HepG2 (cell line): ENCODE measurements around the gene SNX6. TPM values are rescaled to one million over a fixed set of nuclear protein-coding genes. Genes with fewer than 3 reads are reported as not detected.

Source experiments
- ASH2L ChIP-seq: fragments of 300-600, 200-600 bp; sonication (generic); IDR thresholded peaks from 2 replicates; pipeline ENCODE4 v1.7.0; 2017; ENCODE audit warnings: low read depth, mild to moderate bottlenecking, moderate library complexity, mixed read lengths, low read length; ENCODE audit not compliant: insufficient read length
- CBX5 ChIP-seq: sonication (generic); formaldehyde crosslinking; IDR thresholded peaks from 2 replicates; pipeline ENCODE4 v1.4.0; 2020; ENCODE audit warnings: missing genetic modification reagents, borderline replicate concordance
- DNMT1 ChIP-seq: sonication (generic); formaldehyde crosslinking; IDR thresholded peaks from 2 replicates; pipeline ENCODE4 v1.5.1; 2020; ENCODE audit warnings: mild to moderate bottlenecking, missing genetic modification reagents
- HCFC1 ChIP-seq: fragments of 150-350 bp; IDR thresholded peaks from 2 replicates; pipeline ENCODE4 v1.6.1; 2014; ENCODE audit warnings: low read depth, low read length
- HOXA5 ChIP-seq: sonication (generic); formaldehyde crosslinking; IDR thresholded peaks from 2 replicates; pipeline ENCODE4 v1.4.0; 2020; ENCODE audit warnings: missing genetic modification reagents
- MXD4 ChIP-seq: IDR thresholded peaks from 2 replicates; pipeline ENCODE4 v1.6.1; 2016; ENCODE audit warnings: mild to moderate bottlenecking, missing biosample characterization, missing genetic modification reagents
- NCOA2 ChIP-seq: sonication (generic); formaldehyde crosslinking; IDR thresholded peaks from 2 replicates; pipeline ENCODE4 v1.8.0; 2022; ENCODE audit warnings: inconsistent platforms
- POLR2AphosphoS2 ChIP-seq: IDR thresholded peaks from 2 replicates; pipeline ENCODE4 v1.6.1; 2011; ENCODE audit warnings: low read depth, low read length, improper control_type of control experiment
- RFX1 ChIP-seq: fragments of 450-650 bp; IDR thresholded peaks from 2 replicates; pipeline ENCODE4 v1.6.1; 2017
- RORA ChIP-seq: sonication (generic); formaldehyde crosslinking; IDR thresholded peaks from 2 replicates; pipeline ENCODE4 v1.5.0; 2020; ENCODE audit warnings: mild to moderate bottlenecking, missing genetic modification reagents, moderate library complexity
- SIX4 ChIP-seq: sonication (generic); formaldehyde crosslinking; IDR thresholded peaks from 2 replicates; pipeline ENCODE4 v1.4.0; 2020; ENCODE audit warnings: missing genetic modification reagents
- THYN1 ChIP-seq: sonication (generic); formaldehyde crosslinking; IDR thresholded peaks from 2 replicates; pipeline ENCODE4 v1.8.1; 2023; ENCODE audit warnings: low read depth, mild to moderate bottlenecking, moderate library complexity, missing genetic modification reagents, borderline replicate concordance
- ZBTB3 ChIP-seq: sonication (generic); formaldehyde crosslinking; IDR thresholded peaks from 2 replicates; pipeline ENCODE4 v1.4.0; 2020; ENCODE audit warnings: low read depth, mild to moderate bottlenecking, moderate library complexity, missing genetic modification reagents, borderline replicate concordance
- ZNF558 ChIP-seq: sonication (generic); formaldehyde crosslinking; IDR thresholded peaks from 2 replicates; pipeline ENCODE4 v1.9.0; 2022; ENCODE audit warnings: mild to moderate bottlenecking, missing genetic modification reagents, borderline replicate concordance
- ZNF670 ChIP-seq: sonication (generic); formaldehyde crosslinking; IDR thresholded peaks from 2 replicates; pipeline ENCODE4 v1.8.0; 2022; ENCODE audit warnings: mild to moderate bottlenecking, missing genetic modification reagents, borderline replicate concordance
- ZNF672 ChIP-seq: sonication (generic); formaldehyde crosslinking; IDR thresholded peaks from 2 replicates; pipeline ENCODE4 v1.8.1; 2022; ENCODE audit warnings: missing genetic modification reagents
- ZNF841 ChIP-seq: sonication (generic); formaldehyde crosslinking; IDR thresholded peaks from 2 replicates; pipeline ENCODE4 v1.8.1; 2023; ENCODE audit warnings: missing genetic modification reagents, borderline replicate concordance
- polyA plus RNA-seq, 8 experiments: library from polyadenylated mRNA; depleted of rRNA in 3 of 8; stranded (reverse) in 7 of 8; unstranded in 1 of 8; fragments of >200 nt; fragmentation: Illumina TruSeq in 4 of 8; extraction: Trizol in 4 of 8; gene quantifications; 2 replicates each; pipeline versions ENCODE4 v1.2.1 to v1.2.3, GENCODE V29; 2011 to 2016; ENCODE audit warnings: low read depth in 4 of 8, missing spikeins in 1 of 8, mixed read lengths in 1 of 8; ENCODE audit not compliant: insufficient read depth in 1 of 8
- total RNA-seq, 5 experiments: library from RNA; depleted of rRNA; stranded (reverse); fragments of >200 nt; fragmentation: Illumina TruSeq; extraction: Trizol; gene quantifications; 2 replicates each; pipeline ENCODE4 v1.2.3, GENCODE V29; 2016; ENCODE audit warnings: low read depth in 1 of 5
- TF ChIP-seq, protein P1 (sequence below): sonication (generic); formaldehyde crosslinking; IDR thresholded peaks from 2 replicates; pipeline ENCODE4 v1.5.0; 2020; ENCODE audit warnings: missing genetic modification reagents
- TF ChIP-seq, protein P2 (sequence below): sonication (generic); formaldehyde crosslinking; IDR thresholded peaks from 2 replicates; pipeline ENCODE4 v1.4.0; 2020; ENCODE audit warnings: low read depth, mild to moderate bottlenecking, missing genetic modification reagents
- TF ChIP-seq, protein P3 (sequence below): sonication (generic); formaldehyde crosslinking; IDR thresholded peaks from 2 replicates; pipeline ENCODE4 v1.4.0; 2020; ENCODE audit warnings: missing genetic modification reagents
- TF ChIP-seq, protein P4 (sequence below): sonication (generic); formaldehyde crosslinking; conservative IDR thresholded peaks from 2 replicates; pipeline ENCODE4 v1.4.0; 2020; ENCODE audit warnings: missing genetic modification reagents

SNX6 gene
- total and polyA plus RNA-seq, 2 of the 13 experiments (the other 11 are each of a cell fraction or from before 2014, with no cell fraction given) = 92.3 to 169 TPM

DNA sequence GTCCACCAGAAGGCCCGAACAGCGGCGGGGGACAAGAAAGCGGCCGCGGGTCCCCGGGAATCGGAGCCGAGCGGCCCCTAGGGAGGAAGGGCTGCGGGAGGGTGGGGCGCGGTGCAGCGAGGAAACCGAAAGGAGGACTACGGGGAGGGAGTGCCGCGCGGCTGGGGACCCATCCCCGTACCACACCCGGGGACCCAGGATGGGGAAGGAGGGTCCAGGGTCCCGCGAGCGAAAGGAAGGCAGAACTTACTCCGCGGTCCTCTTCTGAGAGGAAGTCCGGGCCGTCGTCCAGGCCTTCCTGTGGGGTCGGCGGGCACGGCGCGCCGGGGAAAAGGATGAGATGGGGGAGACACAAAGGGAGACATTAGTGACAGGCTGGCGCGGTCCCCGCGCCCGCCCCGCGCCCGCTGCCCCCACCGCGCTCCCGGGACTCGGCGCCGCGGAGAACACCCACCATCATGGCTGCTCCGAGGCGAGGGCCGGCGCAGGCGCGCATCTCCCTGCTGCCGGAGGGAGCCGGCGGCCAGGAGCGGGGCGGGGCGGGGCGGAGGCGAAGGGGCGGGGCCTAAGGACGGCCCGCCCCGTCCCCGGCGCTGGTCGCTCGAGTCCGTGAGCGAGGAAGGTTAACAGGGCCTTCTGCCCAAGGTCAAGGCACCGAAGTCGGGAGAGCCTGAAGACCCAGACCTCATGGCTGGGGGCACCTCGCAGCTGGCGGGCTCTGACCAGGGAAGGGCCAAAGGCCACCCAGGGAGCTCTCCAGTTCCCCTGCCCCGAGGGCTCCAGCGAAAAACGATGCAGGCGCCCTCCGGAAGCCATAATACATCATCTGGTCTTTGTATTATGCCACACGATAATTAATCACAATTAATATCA is at the start of gene SNX6 (continued):
- TF ChIP-seq ZBTB3 (CRISPR knock-in tag) (0 out of 2 replicates have a peak, but pooled peaks have one; percentile 40), THYN1 (CRISPR knock-in tag) (no peak; the same call in 1 of the 2 replicates), POLR2AphosphoS2 (no peak), ZNF672 (no peak), ZNF670 (CRISPR knock-in tag) (no peak), SIX4 (CRISPR knock-in tag) (peak; percentile 24; the same call in 1 of the 2 replicates), HOXA5 (CRISPR knock-in tag) (peak; percentile 89), CBX5 (CRISPR knock-in tag) (peak; percentile 61; the same call in 1 of the 2 replicates), ASH2L (peak; percentile 99), ZNF558 (CRISPR knock-in tag) (no peak), MXD4 (peak; percentile 78; the same call in 1 of the 2 replicates), NCOA2 (CRISPR knock-in tag) (peak; percentile 34), ZNF841 (no peak; the same call in 1 of the 2 replicates), HCFC1 (no peak; the same call in 1 of the 2 replicates), DNMT1 (peak; percentile 86), RORA (CRISPR knock-in tag) (no peak), RFX1 (no peak)
- TF ChIP-seq, protein P1, sequence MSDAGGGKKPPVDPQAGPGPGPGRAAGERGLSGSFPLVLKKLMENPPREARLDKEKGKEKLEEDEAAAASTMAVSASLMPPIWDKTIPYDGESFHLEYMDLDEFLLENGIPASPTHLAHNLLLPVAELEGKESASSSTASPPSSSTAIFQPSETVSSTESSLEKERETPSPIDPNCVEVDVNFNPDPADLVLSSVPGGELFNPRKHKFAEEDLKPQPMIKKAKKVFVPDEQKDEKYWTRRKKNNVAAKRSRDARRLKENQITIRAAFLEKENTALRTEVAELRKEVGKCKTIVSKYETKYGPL = 0 out of 2 replicates have a peak, but pooled peaks have one; percentile 61
- TF ChIP-seq, protein P2, sequence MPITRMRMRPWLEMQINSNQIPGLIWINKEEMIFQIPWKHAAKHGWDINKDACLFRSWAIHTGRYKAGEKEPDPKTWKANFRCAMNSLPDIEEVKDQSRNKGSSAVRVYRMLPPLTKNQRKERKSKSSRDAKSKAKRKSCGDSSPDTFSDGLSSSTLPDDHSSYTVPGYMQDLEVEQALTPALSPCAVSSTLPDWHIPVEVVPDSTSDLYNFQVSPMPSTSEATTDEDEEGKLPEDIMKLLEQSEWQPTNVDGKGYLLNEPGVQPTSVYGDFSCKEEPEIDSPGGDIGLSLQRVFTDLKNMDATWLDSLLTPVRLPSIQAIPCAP = peak; percentile 96
- TF ChIP-seq, protein P3, sequence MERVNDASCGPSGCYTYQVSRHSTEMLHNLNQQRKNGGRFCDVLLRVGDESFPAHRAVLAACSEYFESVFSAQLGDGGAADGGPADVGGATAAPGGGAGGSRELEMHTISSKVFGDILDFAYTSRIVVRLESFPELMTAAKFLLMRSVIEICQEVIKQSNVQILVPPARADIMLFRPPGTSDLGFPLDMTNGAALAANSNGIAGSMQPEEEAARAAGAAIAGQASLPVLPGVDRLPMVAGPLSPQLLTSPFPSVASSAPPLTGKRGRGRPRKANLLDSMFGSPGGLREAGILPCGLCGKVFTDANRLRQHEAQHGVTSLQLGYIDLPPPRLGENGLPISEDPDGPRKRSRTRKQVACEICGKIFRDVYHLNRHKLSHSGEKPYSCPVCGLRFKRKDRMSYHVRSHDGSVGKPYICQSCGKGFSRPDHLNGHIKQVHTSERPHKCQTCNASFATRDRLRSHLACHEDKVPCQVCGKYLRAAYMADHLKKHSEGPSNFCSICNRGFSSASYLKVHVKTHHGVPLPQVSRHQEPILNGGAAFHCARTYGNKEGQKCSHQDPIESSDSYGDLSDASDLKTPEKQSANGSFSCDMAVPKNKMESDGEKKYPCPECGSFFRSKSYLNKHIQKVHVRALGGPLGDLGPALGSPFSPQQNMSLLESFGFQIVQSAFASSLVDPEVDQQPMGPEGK (CRISPR knock-in tag) = peak; percentile 28
- TF ChIP-seq, protein P4, sequence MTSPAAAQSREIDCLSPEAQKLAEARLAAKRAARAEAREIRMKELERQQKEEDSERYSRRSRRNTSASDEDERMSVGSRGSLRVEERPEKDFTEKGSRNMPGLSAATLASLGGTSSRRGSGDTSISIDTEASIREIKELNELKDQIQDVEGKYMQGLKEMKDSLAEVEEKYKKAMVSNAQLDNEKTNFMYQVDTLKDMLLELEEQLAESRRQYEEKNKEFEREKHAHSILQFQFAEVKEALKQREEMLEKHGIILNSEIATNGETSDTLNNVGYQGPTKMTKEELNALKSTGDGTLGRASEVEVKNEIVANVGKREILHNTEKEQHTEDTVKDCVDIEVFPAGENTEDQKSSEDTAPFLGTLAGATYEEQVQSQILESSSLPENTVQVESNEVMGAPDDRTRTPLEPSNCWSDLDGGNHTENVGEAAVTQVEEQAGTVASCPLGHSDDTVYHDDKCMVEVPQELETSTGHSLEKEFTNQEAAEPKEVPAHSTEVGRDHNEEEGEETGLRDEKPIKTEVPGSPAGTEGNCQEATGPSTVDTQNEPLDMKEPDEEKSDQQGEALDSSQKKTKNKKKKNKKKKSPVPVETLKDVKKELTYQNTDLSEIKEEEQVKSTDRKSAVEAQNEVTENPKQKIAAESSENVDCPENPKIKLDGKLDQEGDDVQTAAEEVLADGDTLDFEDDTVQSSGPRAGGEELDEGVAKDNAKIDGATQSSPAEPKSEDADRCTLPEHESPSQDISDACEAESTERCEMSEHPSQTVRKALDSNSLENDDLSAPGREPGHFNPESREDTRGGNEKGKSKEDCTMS (CRISPR knock-in tag) = no peak
